Uterus (tissue), 4 donors: Measurements from ENCODE around the gene GABRB3. TPM values are rescaled to one million over a fixed set of nuclear protein-coding genes. Genes with fewer than 3 reads are reported as not detected.

Experiments used
- DNase-seq, 2 donors: peaks; one replicate each; pipeline ENCODE4 v3.0.0-alpha.2; 2019 to 2020
- H3K27ac ChIP-seq, 2 donors: fragments of 200-600 bp; sonication (generic); 1 replicate in 1 of 2; 2 replicates in 1 of 2; pipeline ENCODE4 v1.5.1; 2016 to 2018
- H3K27me3 ChIP-seq, 2 donors: fragments of 200-600 bp; sonication (generic); one replicate each; pipeline ENCODE4 v1.5.1; 2018 to 2019; ENCODE audit warnings: control low read depth in 1 of 2
- H3K36me3 ChIP-seq, 2 donors: fragments of 200-600 bp; sonication (generic); one replicate each; pipeline ENCODE4 v1.5.1; 2019; ENCODE audit warnings: control low read depth in 1 of 2
- H3K4me1 ChIP-seq, 2 donors: fragments of 200-600 bp; sonication (generic); one replicate each; pipeline ENCODE4 v1.5.1; 2018 to 2019; ENCODE audit warnings: control low read depth in 1 of 2
- H3K4me3 ChIP-seq, 2 donors: fragments of 200-600 bp; sonication (generic); 1 replicate in 1 of 2; 2 replicates in 1 of 2; pipeline ENCODE4 v1.5.1; 2018 to 2019; ENCODE audit warnings: mild to moderate bottlenecking in 1 of 2
- H3K9me3 ChIP-seq, 2 donors: fragments of 200-600 bp; sonication (generic); one replicate each; pipeline ENCODE4 v1.5.1; 2019; ENCODE audit warnings: control low read depth in 1 of 2
- CTCF ChIP-seq, 4 experiments: fragments of 200-600 bp in 2 of 4; fragments of 450-650 bp in 2 of 4; sonication (generic) in 2 of 4; IDR thresholded peaks; one replicate each; pipeline ENCODE4 v1.5.1; 2016 to 2019; ENCODE audit warnings: antibody characterized with exemption in 4 of 4, mild to moderate bottlenecking in 2 of 4, moderate library complexity in 1 of 4
- POLR2A ChIP-seq, 2 donors: fragments of 450-650 bp; IDR thresholded peaks; one replicate each; pipeline ENCODE4 v1.6.1; 2016; ENCODE audit warnings: antibody characterized with exemption in 2 of 2, mild to moderate bottlenecking in 1 of 2, moderate library complexity in 1 of 2
- intact Hi-C: fragments of 100-400 bp; cut with DNase I; formaldehyde crosslinking; loops from one replicate; pipeline ENCODE4 v1.15.1; 2023; ENCODE audit warnings: low total_unique reads
- total RNA-seq, 4 donors: library from RNA; depleted of rRNA in 3 of 4; stranded (reverse); fragments of >200 nt in 3 of 4; gene quantifications; one replicate each; pipeline versions ENCODE4 v1.1.0 to v1.2.4, GENCODE V29; 2014 to 2023
- donor health status: DM: yes; HTN: yes; CAD: no.

GABRB3 gene
- total RNA-seq, 4 donors from 2014 or later: 1.7 to 6.2 (median 1.8) TPM; not detected in 1

GRCh38 chr15:26686547-26687187 is 86.2 kb downstream of the GABRB3 start:
- Histone ChIP-seq H3K36me3 (no peaks in the 10 kb centered on the region), H3K27ac (no peak overlapping the region), H3K27me3 (no peaks in the 10 kb centered on the region), H3K9me3 (no peaks in the 10 kb centered on the region), H3K4me3 (no peak overlapping the region), H3K4me1 (no peaks in the 10 kb centered on the region)
- no peak for TF ChIP-seq POLR2A (IDR thresholded peaks at IDR 0.05)
- DNase-seq: no peak
- intact Hi-C loops: no loop called here

GRCh38 chr15:26682598-26683164 is 90.2 kb downstream of the GABRB3 start:
- intact Hi-C loops: no loop called here
- TF ChIP-seq CTCF (IDR thresholded peaks at IDR 0.05) (no peak), POLR2A (IDR thresholded peaks at IDR 0.05) (no peak)
- no peak overlapping the region for H3K27ac ChIP-seq
- H3K4me3 ChIP-seq: no peak overlapping the region
- no peaks in the 10 kb centered on the region for H3K9me3 ChIP-seq
- H3K4me1 ChIP-seq: no peaks in the 10 kb centered on the region
- H3K27me3 ChIP-seq: no peaks in the 10 kb centered on the region
- H3K36me3 ChIP-seq: no peaks in the 10 kb centered on the region
- no peak for DNase-seq

GRCh38 chr15:26679927-26680326 is 92.9 kb downstream of the GABRB3 start:
- intact Hi-C loops: no loop called here

GRCh38 chr15:26676115-26676514 is 96.8 kb downstream of the GABRB3 start:
- TF ChIP-seq POLR2A (IDR thresholded peaks at IDR 0.05): no peak
- no peak for TF ChIP-seq CTCF (IDR thresholded peaks at IDR 0.05)
- H3K9me3 ChIP-seq: no peaks in the 10 kb centered on the region
- intact Hi-C loops: no loop called here
- no peaks in the 10 kb centered on the region for H3K4me1 ChIP-seq
- no peak overlapping the region for H3K27ac ChIP-seq
- H3K4me3 ChIP-seq: no peak overlapping the region
- H3K36me3 ChIP-seq: no peaks in the 10 kb centered on the region
- no peak for DNase-seq
- no peaks in the 10 kb centered on the region for H3K27me3 ChIP-seq

More at GRCh38 chr15:26679927-26680326, 92.9 kb downstream of the GABRB3 start:
- DNase-seq: no peak
- Histone ChIP-seq H3K27ac (no peak overlapping the region), H3K9me3 (no peaks in the 10 kb centered on the region), H3K4me1 (no peaks in the 10 kb centered on the region), H3K4me3 (no peak overlapping the region), H3K36me3 (no peaks in the 10 kb centered on the region), H3K27me3 (no peaks in the 10 kb centered on the region)
- no peak for TF ChIP-seq CTCF (IDR thresholded peaks at IDR 0.05)
- TF ChIP-seq POLR2A (IDR thresholded peaks at IDR 0.05): no peak

GRCh38 chr15:26674467-26674866 is 98.4 kb downstream of the GABRB3 start:
- no peak overlapping the region for H3K4me3 ChIP-seq
- H3K27me3 ChIP-seq: no peaks in the 10 kb centered on the region
- intact Hi-C loops: no loop called here
- DNase-seq: no peak
- H3K36me3 ChIP-seq: no peaks in the 10 kb centered on the region
- TF ChIP-seq POLR2A (IDR thresholded peaks at IDR 0.05) (no peak), CTCF (IDR thresholded peaks at IDR 0.05) (no peak)
- H3K4me1 ChIP-seq: no peaks in the 10 kb centered on the region
- no peak overlapping the region for H3K27ac ChIP-seq
- H3K9me3 ChIP-seq: no peaks in the 10 kb centered on the region
